ENCODE data around the gene PPFIA1. TPM values are rescaled to one million over a fixed set of nuclear protein-coding genes. Genes with fewer than 3 reads are reported as not detected.

PPFIA1 gene
- total and polyA plus RNA-seq, 2 of the 8 experiments (the other 6 are each of a cell fraction or from before 2014, with no cell fraction given), result 44.3 to 73.5 TPM

DNA sequence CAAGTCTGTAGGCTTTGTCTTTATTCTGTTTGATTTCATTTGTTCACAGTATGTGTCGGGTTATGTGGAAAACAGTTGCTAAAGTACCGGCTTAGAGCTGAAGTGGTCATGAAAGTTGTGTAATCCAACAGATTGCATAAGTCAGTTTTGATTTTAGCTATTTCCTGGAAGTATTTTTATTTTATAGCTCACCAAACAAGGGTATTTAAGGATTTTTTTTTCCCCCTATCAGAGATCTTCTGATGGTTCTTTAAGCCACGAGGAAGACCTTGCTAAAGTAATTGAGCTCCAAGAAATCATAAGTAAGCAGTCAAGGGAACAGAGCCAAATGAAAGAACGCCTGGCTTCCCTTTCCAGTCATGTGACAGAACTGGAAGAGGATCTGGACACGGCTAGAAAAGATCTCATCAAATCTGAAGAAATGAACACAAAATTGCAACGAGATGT is 55.9 kb downstream of the PPFIA1 start:
- POLR2A ChIA-PET (ENCODE audit: partially characterized antibody), result no interaction called here
- Histone ChIP-seq H4K5ac (ENCODE audit: insufficient read length, low read depth, low read length) (no peak overlapping the region), H3K27me3 (replicated peaks in 1 of 4; ENCODE audit: control insufficient read depth in 3 of 4, extremely low read depth in 1 of 4, insufficient read depth in 3 of 4, low read length in 3 of 4) (no peaks in the 10 kb centered on the region), H3K4me1 (replicated peaks in 1 of 4; ENCODE audit: control insufficient read depth in 3 of 4, insufficient read depth in 4 of 4, low read length in 3 of 4) (no peaks in the 10 kb centered on the region; a peak in 1 of 7 replicates), H2BK120ac (replicated peaks; ENCODE audit: low read depth, low read length) (no peak overlapping the region), H3K79me2 (ENCODE audit: control insufficient read depth in 1 of 2, insufficient read depth in 2 of 2, low read length in 2 of 2) (peaks cover 0 to 4% of the 10 kb centered on the region in 2 experiments; a peak in 1 of 4 replicates), H3K4ac (replicated peaks; ENCODE audit: insufficient read length, low read depth, low read length) (no peak overlapping the region), H2BK20ac (ENCODE audit: low read length) (no peak overlapping the region), H3K79me1 (ENCODE audit: low read depth, low read length) (no peaks in the 10 kb centered on the region; the same call in 1 of the 2 replicates), H3K9me3 (ENCODE audit: insufficient read depth in 2 of 2, low read depth in 1 of 2, low read length in 1 of 2) (no peaks in the 10 kb centered on the region), H3K56ac (replicated peaks; ENCODE audit: insufficient read length, low read depth, low read length) (no peak overlapping the region), H4K8ac (ENCODE audit: extremely low read depth, insufficient read depth, low read length) (no peak overlapping the region), H3K9ac (replicated peaks in 1 of 4; ENCODE audit: extremely low read depth in 1 of 4, low read depth in 3 of 4, low read length in 3 of 4) (no peak overlapping the region), H4K91ac (replicated peaks; ENCODE audit: insufficient read length, low read length) (no peak overlapping the region), H2AFZ (ENCODE audit: low read length) (no peak overlapping the region), H3K36me3 (ENCODE audit: control insufficient read depth in 2 of 4, insufficient read depth in 4 of 4, low read length in 3 of 4) (peaks cover 8 to 67% (median 37%) of the 10 kb centered on the region in 4 experiments), H2BK12ac (ENCODE audit: low read depth, low read length) (no peak overlapping the region), H3K27ac (ENCODE audit: low read depth, low read length) (no peak overlapping the region), H3K23me2 (ENCODE audit: low read depth, low read length) (no peaks in the 10 kb centered on the region), H2AK5ac (ENCODE audit: low read depth, low read length) (no peak overlapping the region), H3K23ac (ENCODE audit: insufficient read length) (no peak overlapping the region), H4K20me1 (replicated peaks in 1 of 2; ENCODE audit: control insufficient read depth in 1 of 2, insufficient read depth in 2 of 2, low read length in 2 of 2) (peaks cover 4% of the 10 kb centered on the region in 2 experiments), H3K18ac (ENCODE audit: extremely low read depth, low read length) (no peak overlapping the region), H3K14ac (ENCODE audit: insufficient read length) (no peak overlapping the region), H3K4me3 (ENCODE audit: extremely low read depth in 1 of 4, insufficient read depth in 2 of 4, low read depth in 3 of 4, low read length in 4 of 4) (no peak overlapping the region), H3K4me2 (ENCODE audit: insufficient read depth in 1 of 2, low read depth in 2 of 2, low read length in 2 of 2) (no peak overlapping the region), H2BK15ac (ENCODE audit: low read length) (no peak overlapping the region), H2BK5ac (ENCODE audit: low read depth, low read length) (no peak overlapping the region)
- DNase-seq (ENCODE audit: low read depth in 1 of 2, low spot score in 2 of 2) (no peak), FAIRE-seq (no peak)
- 90% methylated on average over 6 of the region's 6 CpGs; no CpG with 5 or more reads in 1 of the 2 experiments for WGBS, 2 experiments (ENCODE audit: extremely low coverage in 1 of 2, insufficient coverage in 1 of 2, insufficient read length in 1 of 2, insufficient replicate concordance in 2 of 2, low coverage in 1 of 2, low lambda C conversion rate in 2 of 2, missing lambda C conversion rate in 1 of 2)
- CTCF ChIA-PET (ENCODE audit: partially characterized antibody), result interaction anchor here (0.7 to 1.5 kb wide), 5 partner anchors 13 to 99 kb away, joined by 3 read pairs; no protein-coding TSS in a partner anchor
- no peak for TF ChIP-seq RFX5 (IDR thresholded peaks at IDR 0.05; ENCODE audit: borderline replicate concordance, low read depth, low read length)
- no peak for TF ChIP-seq KDM4A (IDR thresholded peaks at IDR 0.05; ENCODE audit: low read depth, low read length, severe bottlenecking)
- TF ChIP-seq, protein P1, sequence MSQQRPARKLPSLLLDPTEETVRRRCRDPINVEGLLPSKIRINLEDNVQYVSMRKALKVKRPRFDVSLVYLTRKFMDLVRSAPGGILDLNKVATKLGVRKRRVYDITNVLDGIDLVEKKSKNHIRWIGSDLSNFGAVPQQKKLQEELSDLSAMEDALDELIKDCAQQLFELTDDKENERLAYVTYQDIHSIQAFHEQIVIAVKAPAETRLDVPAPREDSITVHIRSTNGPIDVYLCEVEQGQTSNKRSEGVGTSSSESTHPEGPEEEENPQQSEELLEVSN (IDR thresholded peaks at IDR 0.05), result no peak
- TF ChIP-seq HDAC6 (IDR thresholded peaks at IDR 0.05; ENCODE audit: low read depth, low read length), result no peak
- no peak for TF ChIP-seq POU5F1 (IDR thresholded peaks at IDR 0.05; ENCODE audit: low read depth, low read length)
- no peak for TF ChIP-seq SAP30 (IDR thresholded peaks at IDR 0.05; ENCODE audit: insufficient read depth, insufficient replicate concordance, low read length)
- TF ChIP-seq, protein P2, sequence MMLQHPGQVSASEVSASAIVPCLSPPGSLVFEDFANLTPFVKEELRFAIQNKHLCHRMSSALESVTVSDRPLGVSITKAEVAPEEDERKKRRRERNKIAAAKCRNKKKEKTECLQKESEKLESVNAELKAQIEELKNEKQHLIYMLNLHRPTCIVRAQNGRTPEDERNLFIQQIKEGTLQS (IDR thresholded peaks at IDR 0.05; ENCODE audit: insufficient read depth, low read depth, low read length), result no peak
- TF ChIP-seq SP2 (IDR thresholded peaks at IDR 0.05; ENCODE audit: low read length), result no peak
- TF ChIP-seq JUND (IDR thresholded peaks at IDR 0.05; ENCODE audit: low read length), result no peak
- TF ChIP-seq NRF1 (IDR thresholded peaks at IDR 0.05; ENCODE audit: low read depth, low read length), result no peak
- TF ChIP-seq, protein P3, sequence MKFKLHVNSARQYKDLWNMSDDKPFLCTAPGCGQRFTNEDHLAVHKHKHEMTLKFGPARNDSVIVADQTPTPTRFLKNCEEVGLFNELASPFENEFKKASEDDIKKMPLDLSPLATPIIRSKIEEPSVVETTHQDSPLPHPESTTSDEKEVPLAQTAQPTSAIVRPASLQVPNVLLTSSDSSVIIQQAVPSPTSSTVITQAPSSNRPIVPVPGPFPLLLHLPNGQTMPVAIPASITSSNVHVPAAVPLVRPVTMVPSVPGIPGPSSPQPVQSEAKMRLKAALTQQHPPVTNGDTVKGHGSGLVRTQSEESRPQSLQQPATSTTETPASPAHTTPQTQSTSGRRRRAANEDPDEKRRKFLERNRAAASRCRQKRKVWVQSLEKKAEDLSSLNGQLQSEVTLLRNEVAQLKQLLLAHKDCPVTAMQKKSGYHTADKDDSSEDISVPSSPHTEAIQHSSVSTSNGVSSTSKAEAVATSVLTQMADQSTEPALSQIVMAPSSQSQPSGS (IDR thresholded peaks at IDR 0.05; ENCODE audit: low read length), result no peak

Measured in H1 (cell line).